HG02571 (cell line): ENCODE data around the gene SDK1.
"Not testable (repeated sequence)": the region's sequence is repeated elsewhere in the genome, so short reads cannot be mapped to it uniquely, and the experiment has no call there.

Experiments
- ATAC-seq: cut with Tn5 transposase; IDR thresholded peaks from one replicate; pipeline ENCODE4 v1.9.1; 2021; ENCODE audit warnings: mild to moderate bottlenecking, moderate library complexity; ENCODE audit not compliant: unreplicated experiment

The SDK1 gene

GRCh38 chr7:4233621-4234497 lies 932.8 kb downstream of the SDK1 start:
- no peak for ATAC-seq

- no peak for ATAC-seq
These were observed 933.4 kb downstream of the SDK1 start for GRCh38 chr7:4234498-4234855.

- no peak for ATAC-seq
These were observed 933.8 kb downstream of the SDK1 start for GRCh38 chr7:4234886-4235285.

GRCh38 chr7:4235596-4235995 lies 934.5 kb downstream of the SDK1 start:
- ATAC-seq = no peak

GRCh38 chr7:4236389-4236788 lies 935.3 kb downstream of the SDK1 start:
- no peak for ATAC-seq

- not testable (repeated sequence) for ATAC-seq
These were observed 935.8 kb downstream of the SDK1 start for GRCh38 chr7:4236873-4237272.

- no peak for ATAC-seq
These were observed 936.5 kb downstream of the SDK1 start for GRCh38 chr7:4237296-4238235.

- no peak for ATAC-seq
These were observed 937.8 kb downstream of the SDK1 start for GRCh38 chr7:4238861-4239260.

- no peak for ATAC-seq
These were observed 939.0 kb downstream of the SDK1 start for GRCh38 chr7:4240042-4240441.

- no peak for ATAC-seq
These were observed 939.7 kb downstream of the SDK1 start for GRCh38 chr7:4240520-4241303.

GRCh38 chr7:4241304-4241612 lies 940.2 kb downstream of the SDK1 start:
- ATAC-seq = no peak

- ATAC-seq = no peak
These were observed 940.7 kb downstream of the SDK1 start for GRCh38 chr7:4241791-4242190.

GRCh38 chr7:4242706-4243105 lies 941.7 kb downstream of the SDK1 start:
- ATAC-seq = no peak

- no peak for ATAC-seq
These were observed 943.0 kb downstream of the SDK1 start for GRCh38 chr7:4244041-4244440.

- no peak for ATAC-seq
These were observed 943.6 kb downstream of the SDK1 start for GRCh38 chr7:4244635-4245034.

GRCh38 chr7:4245135-4245865 lies 944.2 kb downstream of the SDK1 start:
- ATAC-seq = no peak

- no peak for ATAC-seq
These were observed 944.9 kb downstream of the SDK1 start for GRCh38 chr7:4245866-4246470.

- ATAC-seq = no peak
These were observed 945.5 kb downstream of the SDK1 start for GRCh38 chr7:4246536-4246935.

- no peak for ATAC-seq
These were observed 946.2 kb downstream of the SDK1 start for GRCh38 chr7:4247106-4247876.
